ENCODE measurements around the gene PSPC1.

GRCh38 chr13:19674898-19675297 is 107.8 kb downstream of the PSPC1 start:
- TF ChIP-seq CTCF (IDR thresholded peaks at IDR 0.05; ENCODE audit: insufficient read depth, low read length): no peak
- TF ChIP-seq REST (IDR thresholded peaks at IDR 0.05; ENCODE audit: insufficient replicate concordance, low read depth): no peak
- TF ChIP-seq POLR2AphosphoS5 (IDR thresholded peaks at IDR 0.05; ENCODE audit: low read depth): no peak
- no peak for TF ChIP-seq GABPA (IDR thresholded peaks at IDR 0.05; ENCODE audit: low read depth)
- no peak for TF ChIP-seq SPI1 (IDR thresholded peaks at IDR 0.05; ENCODE audit: borderline replicate concordance, low read depth)
